DND-41 (cell line): Measurements from ENCODE around the gene STK11IP.

ENCODE experiments used
- CTCF ChIP-seq: IDR thresholded peaks from 2 replicates; pipeline ENCODE4 v1.5.1; 2012; ENCODE audit warnings: borderline replicate concordance, low read length, moderate library complexity, mild to moderate bottlenecking; ENCODE audit not compliant: poor library complexity, severe bottlenecking; ENCODE audit errors: extremely low read depth
- EZH2 ChIP-seq: IDR thresholded peaks from 3 replicates; pipeline ENCODE4 v1.6.1; 2012; ENCODE audit warnings: borderline replicate concordance, low read depth, mild to moderate bottlenecking, moderate library complexity, low read length, inconsistent platforms; ENCODE audit not compliant: severe bottlenecking

GRCh38 chr2:219573166-219573565 is 24.5 kb upstream of the STK11IP start:
- TF ChIP-seq CTCF (no peak), EZH2 (no peak)
